HEK293 (cell line): ENCODE results near the gene HMGN1.
A peak's percentile ranks its signal among the peaks of the same experiment; 100 is the strongest.

Experiments used
- CTCF ChIA-PET: fragments of 350-600 bp; formaldehyde crosslinking; extraction: SDS; loops from one replicate; lab custom pipeline; 2021; ENCODE audit warnings: antibody characterized with exemption; lab: Yijun Ruan, JAX
- POLR2A ChIA-PET: fragments of 300-600 bp; formaldehyde crosslinking; extraction: SDS; loops from one replicate; lab custom pipeline; 2020; ENCODE audit warnings: antibody characterized with exemption, inconsistent platforms; lab: Yijun Ruan, JAX
- H3K27ac ChIP-seq: fragments of 200-500 bp; sonication (Bioruptor generic); 2 replicates; pipeline ENCODE4 v1.5.1; 2014; ENCODE audit warnings: low read depth, low read length, control low read depth, inconsistent platforms; ENCODE audit errors: extremely low read depth
- H3K36me3 ChIP-seq, 2 experiments: fragments of 200-500 bp in 1 of 2; sonication (Bioruptor generic) in 1 of 2; 1 replicate in 1 of 2; 2 replicates in 1 of 2; pipeline ENCODE4 v1.5.1; 2014 to 2017; ENCODE audit warnings: inconsistent platforms in 2 of 2, low read length in 2 of 2; ENCODE audit not compliant: control insufficient read depth in 2 of 2, insufficient read depth in 1 of 2
- H3K4me1 ChIP-seq: fragments of 200-500 bp; sonication (Bioruptor generic); 2 replicates; pipeline ENCODE4 v1.5.1; 2014; ENCODE audit warnings: mild to moderate bottlenecking, low read length, inconsistent platforms; ENCODE audit not compliant: control insufficient read depth, insufficient read depth
- H3K4me3 ChIP-seq: 2 replicates; pipeline ENCODE4 v1.5.1; 2011; ENCODE audit warnings: low read depth, mild to moderate bottlenecking, control low read depth, low read length, moderate library complexity
- H3K9me3 ChIP-seq: fragments of 200-500 bp; sonication (Bioruptor generic); 2 replicates; pipeline ENCODE4 v1.5.1; 2014; ENCODE audit warnings: low read depth, low read length, inconsistent platforms; ENCODE audit not compliant: control insufficient read depth, insufficient read depth
- BCL11B ChIP-seq: fragments of 450-650 bp; formaldehyde crosslinking; IDR thresholded peaks from 2 replicates; pipeline ENCODE4 v1.5.1; 2016; ENCODE audit warnings: low read depth, missing biosample characterization, missing genetic modification characterization
- KLF8 ChIP-seq: fragments of 450-650 bp; formaldehyde crosslinking; IDR thresholded peaks from 2 replicates; pipeline ENCODE4 v1.5.1; 2016; ENCODE audit warnings: missing biosample characterization, missing genetic modification characterization
- SP2 ChIP-seq: fragments of 450-650 bp; formaldehyde crosslinking; IDR thresholded peaks from 2 replicates; pipeline ENCODE4 v1.5.1; 2016; ENCODE audit warnings: missing biosample characterization, missing genetic modification characterization
- TRIM28 ChIP-seq: IDR thresholded peaks from 2 replicates; pipeline ENCODE4 v1.6.1; 2011; ENCODE audit warnings: low read length, control low read depth, borderline replicate concordance
- YY2 ChIP-seq: fragments of 450-650 bp; formaldehyde crosslinking; IDR thresholded peaks from 2 replicates; pipeline ENCODE4 v1.5.1; 2016; ENCODE audit warnings: missing biosample characterization, missing genetic modification characterization
- ZFHX2 ChIP-seq: fragments of 450-650 bp; formaldehyde crosslinking; conservative IDR thresholded peaks from 2 replicates; pipeline ENCODE4 v1.5.1; 2016; ENCODE audit warnings: missing biosample characterization, missing genetic modification characterization
- ZFP69B ChIP-seq: fragments of 450-650 bp; formaldehyde crosslinking; IDR thresholded peaks from 2 replicates; pipeline ENCODE4 v1.5.1; 2016; ENCODE audit warnings: missing biosample characterization, missing genetic modification characterization
- ZNF174 ChIP-seq: fragments of 450-650 bp; formaldehyde crosslinking; IDR thresholded peaks from 2 replicates; pipeline ENCODE4 v1.5.0; 2017; ENCODE audit warnings: missing biosample characterization, mild to moderate bottlenecking, missing genetic modification characterization
- ZNF184 ChIP-seq: fragments of 450-650 bp; IDR thresholded peaks from 2 replicates; pipeline ENCODE4 v1.5.1; 2018; ENCODE audit warnings: missing biosample characterization, mild to moderate bottlenecking, missing genetic modification characterization
- ZNF211 ChIP-seq: fragments of 450-650 bp; formaldehyde crosslinking; IDR thresholded peaks from 2 replicates; pipeline ENCODE4 v1.5.1; 2016; ENCODE audit warnings: low read depth, missing biosample characterization, missing genetic modification characterization
- ZNF302 ChIP-seq: fragments of 450-650 bp; formaldehyde crosslinking; IDR thresholded peaks from 2 replicates; pipeline ENCODE4 v1.5.1; 2016; ENCODE audit warnings: missing biosample characterization, missing genetic modification characterization, low read depth
- ZNF341 ChIP-seq: fragments of 450-650 bp; formaldehyde crosslinking; IDR thresholded peaks from 2 replicates; pipeline ENCODE4; 2016; ENCODE audit warnings: low read depth, missing biosample characterization, missing genetic modification characterization
- ZNF394 ChIP-seq: fragments of 450-650 bp; formaldehyde crosslinking; IDR thresholded peaks from 2 replicates; pipeline ENCODE4 v1.5.1; 2016; ENCODE audit warnings: missing biosample characterization, missing genetic modification characterization, mild to moderate bottlenecking, moderate library complexity, borderline replicate concordance
- ZNF433 ChIP-seq: fragments of 450-650 bp; formaldehyde crosslinking; IDR thresholded peaks from 2 replicates; pipeline ENCODE4 v1.5.1; 2016; ENCODE audit warnings: missing biosample characterization, missing genetic modification characterization, low read depth
- ZNF530 ChIP-seq: fragments of 450-650 bp; formaldehyde crosslinking; IDR thresholded peaks from 2 replicates; pipeline ENCODE4 v1.5.1; 2016; ENCODE audit warnings: low read depth, missing biosample characterization, missing genetic modification characterization
- ZNF629 ChIP-seq: fragments of 450-650 bp; formaldehyde crosslinking; IDR thresholded peaks from 2 replicates; pipeline ENCODE4 v1.5.1; 2017; ENCODE audit warnings: missing biosample characterization, missing genetic modification characterization
- ZNF654 ChIP-seq: fragments of 450-650 bp; formaldehyde crosslinking; IDR thresholded peaks from 2 replicates; pipeline ENCODE4 v1.5.1; 2016; ENCODE audit warnings: low read depth, missing biosample characterization, missing genetic modification characterization
- ZNF76 ChIP-seq: fragments of 450-650 bp; formaldehyde crosslinking; IDR thresholded peaks from 2 replicates; pipeline ENCODE4; 2016; ENCODE audit warnings: low read depth, missing biosample characterization, missing genetic modification characterization, borderline replicate concordance
- ZNF837 ChIP-seq: fragments of 450-650 bp; formaldehyde crosslinking; IDR thresholded peaks from 2 replicates; pipeline ENCODE4 v1.5.1; 2016; ENCODE audit warnings: missing biosample characterization, missing genetic modification characterization
- ZSCAN30 ChIP-seq: fragments of 450-650 bp; IDR thresholded peaks from 2 replicates; pipeline ENCODE4 v1.5.1; 2018; ENCODE audit warnings: missing biosample characterization, mild to moderate bottlenecking, missing genetic modification characterization, moderate library complexity
- TF ChIP-seq, protein P1 (sequence below): fragments of 450-650 bp; formaldehyde crosslinking; IDR thresholded peaks from 2 replicates; pipeline ENCODE4 v1.5.1; 2016; ENCODE audit warnings: missing biosample characterization, missing genetic modification characterization
- TF ChIP-seq, protein P2 (sequence below): fragments of 450-650 bp; formaldehyde crosslinking; IDR thresholded peaks from 2 replicates; pipeline ENCODE4 v1.5.1; 2016; ENCODE audit warnings: missing biosample characterization, missing genetic modification characterization
- TF ChIP-seq, protein P3 (sequence below): fragments of 450-650 bp; formaldehyde crosslinking; IDR thresholded peaks from 2 replicates; pipeline ENCODE4; 2016; ENCODE audit warnings: missing biosample characterization, missing genetic modification characterization
- TF ChIP-seq, protein P4 (sequence below): fragments of 450-650 bp; formaldehyde crosslinking; IDR thresholded peaks from 2 replicates; pipeline ENCODE4 v1.5.1; 2016; ENCODE audit warnings: missing biosample characterization, missing genetic modification characterization
- TF ChIP-seq, protein P5 (sequence below): fragments of 450-650 bp; formaldehyde crosslinking; IDR thresholded peaks from 2 replicates; pipeline ENCODE4 v1.5.1; 2016; ENCODE audit warnings: missing biosample characterization, missing genetic modification characterization

HMGN1 gene

DNA sequence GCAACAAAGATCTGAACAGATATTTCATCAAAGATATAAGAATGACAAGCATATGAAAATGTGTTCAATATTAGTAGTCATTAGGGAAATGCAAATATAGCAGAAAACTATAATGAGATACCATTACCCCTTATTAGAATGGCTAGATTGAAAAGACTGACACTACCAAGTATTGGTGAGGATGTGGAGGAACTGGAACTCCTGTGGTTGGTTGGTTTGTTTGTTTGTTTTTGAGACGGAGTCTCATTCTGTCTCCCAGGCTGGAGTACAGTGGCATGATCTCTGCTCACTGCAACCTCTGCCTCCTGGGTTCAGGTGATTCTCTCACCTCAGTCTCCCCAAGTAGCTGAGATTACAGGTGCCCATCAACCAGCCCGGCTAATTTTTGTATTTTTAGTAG is 18.9 kb upstream of the HMGN1 start:
- no peak overlapping the region for H3K4me3 ChIP-seq
- H3K4me1 ChIP-seq: no peaks in the 10 kb centered on the region
- H3K36me3 ChIP-seq: no peaks in the 10 kb centered on the region
- H3K9me3 ChIP-seq: no peaks in the 10 kb centered on the region
- CTCF ChIA-PET: no interaction called here
- H3K27ac ChIP-seq: no peak overlapping the region
- POLR2A ChIA-PET: interaction anchor here (0.7 kb wide), 1 partner anchor 12 kb away, joined by 5 read pairs; a partner anchor contains a TSS
- TF ChIP-seq ZNF394 (tag by site-specific recombination) (no peak), ZNF184 (tag by site-specific recombination) (peak; percentile 96), ZNF629 (tag by site-specific recombination) (no peak), YY2 (no peak)

DNA sequence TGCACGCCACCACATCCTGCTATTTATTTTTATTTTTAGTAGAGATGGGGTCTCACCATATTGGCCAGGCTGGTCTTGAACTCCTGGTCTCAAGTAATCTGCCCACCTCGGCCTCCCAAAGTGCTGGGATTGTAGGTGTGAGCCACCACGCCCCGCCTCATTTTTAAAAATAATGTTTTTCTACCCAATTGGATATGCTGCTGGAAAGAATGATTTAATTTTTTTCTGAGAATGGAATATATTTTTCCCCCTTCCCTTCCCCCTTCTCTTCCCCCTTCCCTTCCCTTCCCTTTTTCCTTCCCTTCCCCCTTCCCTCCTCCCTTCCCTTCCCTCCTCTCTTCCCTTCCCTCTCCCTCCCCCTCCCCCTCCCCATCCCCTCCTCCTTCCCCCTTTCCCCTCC is 17.7 kb upstream of the HMGN1 start:
- ChIA-PET POLR2A (no interaction called here), CTCF (interaction anchor here (0.9 kb wide), 1 partner anchor 11 kb away, joined by 4 read pairs; no protein-coding TSS in a partner anchor)
- Histone ChIP-seq H3K27ac (no peak overlapping the region), H3K4me3 (no peak overlapping the region), H3K9me3 (no peaks in the 10 kb centered on the region), H3K36me3 (no peaks in the 10 kb centered on the region), H3K4me1 (no peaks in the 10 kb centered on the region)
- TF ChIP-seq, protein P1, sequence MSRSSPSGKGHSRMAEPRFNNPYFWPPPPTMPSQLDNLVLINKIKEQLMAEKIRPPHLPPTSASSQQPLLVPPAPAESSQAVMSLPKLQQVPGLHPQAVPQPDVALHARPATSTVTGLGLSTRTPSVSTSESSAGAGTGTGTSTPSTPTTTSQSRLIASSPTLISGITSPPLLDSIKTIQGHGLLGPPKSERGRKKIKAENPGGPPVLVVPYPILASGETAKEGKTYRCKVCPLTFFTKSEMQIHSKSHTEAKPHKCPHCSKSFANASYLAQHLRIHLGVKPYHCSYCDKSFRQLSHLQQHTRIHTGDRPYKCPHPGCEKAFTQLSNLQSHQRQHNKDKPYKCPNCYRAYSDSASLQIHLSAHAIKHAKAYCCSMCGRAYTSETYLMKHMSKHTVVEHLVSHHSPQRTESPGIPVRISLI (tag by site-specific recombination): no peak
- TF ChIP-seq ZNF302 (no peak), ZNF837 (tag by site-specific recombination) (no peak), ZNF530 (tag by site-specific recombination) (no peak), ZNF433 (tag by site-specific recombination) (no peak), TRIM28 (no peak), ZNF76 (tag by site-specific recombination) (no peak), ZSCAN30 (tag by site-specific recombination) (no peak), ZFP69B (no peak)
- TF ChIP-seq, protein P2, sequence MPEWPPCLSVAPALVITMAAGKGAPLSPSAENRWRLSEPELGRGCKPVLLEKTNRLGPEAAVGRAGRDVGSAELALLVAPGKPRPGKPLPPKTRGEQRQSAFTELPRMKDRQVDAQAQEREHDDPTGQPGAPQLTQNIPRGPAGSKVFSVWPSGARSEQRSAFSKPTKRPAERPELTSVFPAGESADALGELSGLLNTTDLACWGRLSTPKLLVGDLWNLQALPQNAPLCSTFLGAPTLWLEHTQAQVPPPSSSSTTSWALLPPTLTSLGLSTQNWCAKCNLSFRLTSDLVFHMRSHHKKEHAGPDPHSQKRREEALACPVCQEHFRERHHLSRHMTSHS (tag by site-specific recombination): no peak
- TF ChIP-seq, protein P3, sequence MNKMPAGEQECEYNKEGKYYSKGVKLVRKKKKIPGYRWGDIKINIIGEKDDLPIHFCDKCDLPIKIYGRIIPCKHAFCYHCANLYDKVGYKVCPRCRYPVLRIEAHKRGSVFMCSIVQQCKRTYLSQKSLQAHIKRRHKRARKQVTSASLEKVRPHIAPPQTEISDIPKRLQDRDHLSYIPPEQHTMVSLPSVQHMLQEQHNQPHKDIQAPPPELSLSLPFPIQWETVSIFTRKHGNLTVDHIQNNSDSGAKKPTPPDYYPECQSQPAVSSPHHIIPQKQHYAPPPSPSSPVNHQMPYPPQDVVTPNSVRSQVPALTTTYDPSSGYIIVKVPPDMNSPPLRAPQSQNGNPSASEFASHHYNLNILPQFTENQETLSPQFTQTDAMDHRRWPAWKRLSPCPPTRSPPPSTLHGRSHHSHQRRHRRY (tag by site-specific recombination): no peak

DNA sequence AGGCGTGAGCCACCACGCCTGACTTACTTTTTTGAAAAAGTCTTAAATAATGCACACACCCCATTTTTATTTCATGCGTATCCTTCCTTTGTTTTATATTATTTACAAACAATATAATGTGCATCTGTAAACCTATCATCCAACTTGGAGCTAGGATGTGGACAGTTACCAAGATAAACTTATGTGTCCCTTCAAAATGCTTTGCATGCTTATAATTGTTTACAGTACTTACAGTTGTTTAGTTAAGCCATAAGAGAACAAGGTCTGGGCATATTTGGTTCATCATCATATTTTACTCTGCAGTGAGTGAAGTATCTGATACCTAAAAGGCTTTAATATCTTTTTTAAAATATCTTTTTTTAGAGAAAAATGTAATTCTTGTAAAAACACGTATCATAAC is 16.1 kb upstream of the HMGN1 start:
- CTCF ChIA-PET: interaction anchor here (0.5 to 0.6 kb wide), 2 partner anchors 9 to 110 kb away, joined by 3 to 4 read pairs; no protein-coding TSS in a partner anchor
- no peak overlapping the region for H3K27ac ChIP-seq

More for the DNA sequence above, 16.1 kb upstream of the HMGN1 start:
- Histone ChIP-seq H3K4me3 (no peak overlapping the region), H3K4me1 (no peaks in the 10 kb centered on the region), H3K36me3 (no peaks in the 10 kb centered on the region), H3K9me3 (no peaks in the 10 kb centered on the region)
- TF ChIP-seq KLF8 (tag by site-specific recombination) (no peak), ZSCAN30 (tag by site-specific recombination) (no peak), ZNF837 (tag by site-specific recombination) (no peak), ZFHX2 (tag by site-specific recombination) (no peak), SP2 (tag by site-specific recombination) (no peak), ZNF654 (no peak), BCL11B (tag by site-specific recombination) (no peak), ZNF341 (tag by site-specific recombination) (no peak), ZNF174 (tag by site-specific recombination) (no peak), ZNF211 (tag by site-specific recombination) (no peak)
- TF ChIP-seq, protein P4, sequence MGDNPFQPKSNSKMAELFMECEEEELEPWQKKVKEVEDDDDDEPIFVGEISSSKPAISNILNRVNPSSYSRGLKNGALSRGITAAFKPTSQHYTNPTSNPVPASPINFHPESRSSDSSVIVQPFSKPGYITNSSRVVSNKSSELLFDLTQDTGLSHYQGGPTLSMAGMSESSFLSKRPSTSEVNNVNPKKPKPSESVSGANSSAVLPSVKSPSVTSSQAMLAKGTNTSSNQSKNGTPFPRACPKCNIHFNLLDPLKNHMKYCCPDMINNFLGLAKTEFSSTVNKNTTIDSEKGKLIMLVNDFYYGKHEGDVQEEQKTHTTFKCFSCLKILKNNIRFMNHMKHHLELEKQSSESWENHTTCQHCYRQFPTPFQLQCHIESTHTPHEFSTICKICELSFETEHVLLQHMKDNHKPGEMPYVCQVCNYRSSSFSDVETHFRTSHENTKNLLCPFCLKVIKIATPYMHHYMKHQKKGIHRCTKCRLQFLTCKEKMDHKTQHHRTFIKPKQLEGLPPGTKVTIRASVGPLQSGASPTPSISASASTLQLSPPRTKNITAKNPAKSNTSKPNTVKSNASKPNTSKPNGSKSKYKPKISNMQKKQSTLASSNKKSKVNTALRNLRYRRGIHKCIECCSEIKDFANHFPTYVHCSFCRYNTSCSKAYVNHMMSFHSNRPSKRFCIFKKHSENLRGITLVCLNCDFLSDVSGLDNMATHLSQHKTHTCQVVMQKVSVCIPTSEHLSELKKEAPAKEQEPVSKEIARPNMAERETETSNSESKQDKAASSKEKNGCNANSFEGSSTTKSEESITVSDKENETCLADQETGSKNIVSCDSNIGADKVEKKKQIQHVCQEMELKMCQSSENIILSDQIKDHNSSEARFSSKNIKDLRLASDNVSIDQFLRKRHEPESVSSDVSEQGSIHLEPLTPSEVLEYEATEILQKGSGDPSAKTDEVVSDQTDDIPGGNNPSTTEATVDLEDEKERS: no peak
- TF ChIP-seq, protein P5, sequence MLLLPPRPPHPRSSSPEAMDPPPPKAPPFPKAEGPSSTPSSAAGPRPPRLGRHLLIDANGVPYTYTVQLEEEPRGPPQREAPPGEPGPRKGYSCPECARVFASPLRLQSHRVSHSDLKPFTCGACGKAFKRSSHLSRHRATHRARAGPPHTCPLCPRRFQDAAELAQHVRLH (tag by site-specific recombination): no peak
- POLR2A ChIA-PET: no interaction called here
